NCI-H2107 treated with DMSO at 0.1 percent for 48 hours (cell line): ENCODE measurements around the gene LRRK1.

Experiments used
- DNase-seq: peaks from one replicate; lab custom pipeline; 2025; ENCODE audit not compliant: unreplicated experiment; lab: John Stamatoyannopoulos, UW

Gene LRRK1

DNA sequence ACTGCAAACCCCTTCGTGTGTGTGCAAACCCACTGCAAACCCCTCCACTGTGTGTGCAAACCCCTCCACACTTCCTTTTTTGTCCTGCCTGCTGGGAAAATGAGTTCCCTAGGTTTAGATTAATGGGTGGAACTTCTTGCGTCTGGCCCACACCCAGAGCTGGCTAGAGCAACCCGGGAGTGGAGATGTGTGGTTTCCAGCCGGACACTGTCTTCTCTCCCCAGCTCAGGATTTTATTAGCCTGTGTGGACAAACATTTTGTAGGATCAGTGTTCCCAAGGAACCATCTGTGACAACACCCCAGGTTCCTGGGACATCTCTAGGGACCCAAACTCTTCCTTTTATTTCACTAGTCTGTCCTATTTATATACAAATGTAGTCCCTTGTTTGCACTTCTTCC is 9.6 kb upstream of the LRRK1 start:
- DNase-seq = no peak

DNA sequence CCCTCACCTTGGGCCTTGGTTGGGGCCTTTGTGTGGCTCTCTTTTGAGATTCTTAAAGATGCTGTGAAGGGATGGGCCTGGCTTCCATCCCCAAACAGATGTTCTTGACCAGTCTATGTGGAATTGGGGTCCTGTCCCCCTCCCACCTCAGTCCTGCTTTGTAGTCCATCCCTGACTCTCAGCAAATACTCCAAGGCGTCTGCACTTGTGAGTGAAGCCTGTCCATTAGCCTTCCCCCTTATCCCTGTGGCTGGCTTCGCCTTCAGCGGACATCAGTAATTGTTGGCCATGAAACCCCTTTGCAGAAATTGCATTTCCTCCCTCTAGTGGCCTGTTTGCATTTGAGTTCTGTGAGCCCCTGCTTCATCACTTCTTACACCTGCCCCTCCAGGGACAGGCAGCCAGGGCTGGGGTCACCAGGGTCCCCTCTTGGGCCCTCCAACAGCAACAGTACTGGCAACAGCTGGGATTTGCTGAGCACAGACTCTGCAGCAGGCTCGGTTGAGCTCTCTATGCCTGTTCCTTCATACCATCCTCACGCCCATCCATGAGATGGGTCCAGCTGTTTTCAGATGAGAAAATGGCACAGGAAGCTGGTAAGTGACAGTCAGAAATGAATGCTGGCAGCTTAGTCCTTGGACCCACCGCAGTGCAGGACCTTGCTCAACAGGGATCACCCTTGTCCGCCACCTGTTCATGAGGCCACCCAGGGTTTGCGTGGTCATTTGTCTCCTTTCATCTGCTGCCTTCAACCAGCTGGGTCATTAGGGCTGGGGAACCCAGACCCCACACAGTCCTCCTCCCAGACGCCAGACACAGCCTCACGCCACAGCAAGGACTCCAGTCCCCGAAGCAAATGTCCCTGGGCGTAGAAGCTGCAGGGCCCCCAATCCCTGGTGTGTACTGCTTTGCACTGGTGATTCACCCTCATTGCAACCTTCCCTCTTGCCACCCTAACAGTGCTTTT is 8.9 kb upstream of the LRRK1 start:
- no peak for DNase-seq

DNA sequence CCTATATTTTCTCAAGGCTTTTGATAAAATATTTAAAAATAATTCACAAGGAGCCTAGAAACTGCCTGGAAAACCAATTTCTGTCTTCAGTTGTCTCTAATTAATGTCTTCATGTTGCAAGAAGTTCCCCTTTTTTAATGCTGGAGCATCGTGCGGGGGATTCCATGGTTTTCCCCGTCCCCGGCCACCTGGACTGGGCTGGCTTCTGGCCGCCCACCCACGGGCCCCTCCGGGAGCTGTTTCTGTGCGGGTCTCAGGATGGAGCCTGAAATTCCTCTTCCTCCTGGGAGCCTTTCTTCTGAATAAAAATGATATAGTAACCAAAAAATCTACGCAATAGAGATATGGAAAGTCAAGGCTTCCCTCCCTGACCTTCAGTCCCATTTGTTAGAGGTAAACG is 8.1 kb upstream of the LRRK1 start:
- DNase-seq = no peak

DNA sequence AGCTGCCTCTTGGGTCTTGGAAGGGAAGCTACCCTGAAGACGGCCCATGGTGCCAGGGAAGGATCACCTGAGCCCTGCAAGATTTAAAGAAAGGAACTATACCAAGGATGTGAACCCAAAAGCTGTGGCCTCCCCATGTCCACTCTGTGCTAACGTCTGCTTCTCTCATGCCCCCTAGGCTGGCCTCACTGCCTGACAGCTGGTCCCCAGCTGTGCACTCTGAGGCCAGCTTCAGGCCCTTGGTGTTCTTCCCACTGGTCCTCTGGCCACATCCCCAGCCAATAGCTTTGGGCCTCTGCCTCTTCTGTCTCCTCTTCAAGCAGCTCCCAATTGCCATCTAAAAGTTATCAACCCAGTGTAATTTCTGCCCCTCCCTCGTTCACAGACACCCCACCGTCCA is 5.2 kb upstream of the LRRK1 start:
- no peak for DNase-seq

DNA sequence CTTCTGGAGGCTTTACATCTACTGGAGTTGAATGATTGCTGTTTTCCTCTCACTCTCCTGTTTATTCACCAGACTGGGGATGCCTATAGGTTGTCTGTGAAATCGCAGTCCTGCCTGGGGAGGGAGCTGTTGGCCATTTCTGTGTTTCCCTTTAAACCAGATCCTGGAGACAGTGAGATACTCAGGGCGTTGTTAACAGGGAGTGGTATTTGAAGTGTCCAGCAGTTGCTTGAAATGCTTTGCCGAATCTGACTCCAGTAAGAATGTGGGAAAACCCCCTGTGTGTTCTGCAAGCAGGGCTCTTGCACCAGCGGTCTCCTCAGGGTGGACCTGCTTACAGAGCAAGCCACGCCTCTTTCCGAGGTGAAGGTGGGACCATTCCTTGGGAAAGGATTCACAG is 4.3 kb upstream of the LRRK1 start:
- no peak for DNase-seq

DNA sequence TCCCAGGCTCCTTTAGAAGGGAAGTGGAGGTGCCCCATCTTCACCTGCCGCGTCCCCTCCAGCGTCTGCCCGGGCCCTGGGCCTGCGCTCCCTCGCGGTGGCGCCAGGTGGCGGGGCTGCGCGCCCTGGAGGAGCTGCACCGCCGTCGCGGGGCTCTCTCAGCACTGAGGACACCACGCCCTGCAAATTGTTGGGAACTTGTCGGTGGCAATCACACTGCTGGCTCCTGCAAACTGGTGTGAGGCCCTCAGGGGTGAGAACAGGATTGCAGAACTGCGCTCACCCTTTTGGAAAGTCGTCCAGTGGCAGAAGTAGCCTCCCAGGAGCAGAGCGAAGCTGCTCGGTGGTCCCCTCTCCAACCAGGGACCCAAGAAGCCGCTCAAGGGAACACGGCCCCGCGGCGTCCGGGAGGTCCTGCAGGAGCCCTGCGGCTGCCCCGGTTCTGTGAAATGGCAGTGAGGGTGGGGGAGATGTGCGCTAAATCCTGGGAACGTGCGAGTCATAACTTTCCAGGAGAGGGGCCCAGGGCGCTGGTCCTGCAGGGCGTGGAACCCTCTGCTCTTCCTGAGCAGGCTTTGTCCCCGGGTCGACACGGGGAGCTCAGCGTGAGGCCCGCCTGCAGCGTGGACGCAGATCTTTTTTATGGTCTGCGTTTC is 995 bp upstream of the LRRK1 start:
- no peak for DNase-seq

DNA sequence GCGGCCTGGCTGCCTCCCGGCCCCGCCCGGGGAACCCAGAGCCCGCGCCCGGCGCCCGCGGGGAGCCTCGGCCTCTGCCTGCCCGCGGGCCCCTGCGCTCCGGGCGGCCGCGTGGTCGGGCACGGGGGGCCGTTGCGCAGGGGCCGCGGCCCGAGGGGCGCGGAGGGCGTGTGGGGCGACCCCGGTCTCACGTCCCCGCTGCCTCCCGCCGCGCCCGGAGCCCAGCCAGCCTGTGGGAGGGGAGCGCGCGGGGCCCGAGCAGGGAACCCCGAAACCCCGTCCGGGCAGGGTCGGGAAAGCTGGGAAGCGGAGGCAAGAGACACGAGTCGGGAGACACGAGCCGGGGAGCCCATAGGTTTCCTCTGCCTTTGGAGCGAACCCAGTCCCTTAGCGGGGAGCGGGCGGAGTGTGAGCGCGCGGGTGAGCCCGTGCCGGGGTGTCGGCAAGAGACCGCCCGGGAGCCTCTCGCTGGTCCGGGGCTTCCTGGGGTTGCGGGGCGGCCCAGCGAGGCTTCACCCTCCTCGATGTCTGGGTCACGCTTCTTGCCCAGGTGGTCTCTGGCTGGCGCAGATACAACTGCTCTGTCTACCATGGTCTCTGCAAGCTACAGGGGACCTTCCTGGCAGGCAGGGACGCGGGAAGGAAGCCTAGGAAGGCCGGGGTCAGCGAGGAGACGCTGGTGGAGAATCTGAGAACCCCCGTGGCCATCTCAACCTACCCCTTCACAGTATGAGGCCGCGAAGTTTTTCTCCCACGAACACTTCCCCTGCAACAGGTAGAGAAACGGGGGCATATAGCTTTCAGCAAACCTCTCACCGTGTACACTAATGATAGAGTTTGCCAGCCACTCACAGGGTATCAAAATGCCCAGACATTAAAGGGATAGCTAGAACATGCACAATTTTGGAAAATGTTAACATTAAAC is 586 bp downstream of the LRRK1 start:
- no peak for DNase-seq

DNA sequence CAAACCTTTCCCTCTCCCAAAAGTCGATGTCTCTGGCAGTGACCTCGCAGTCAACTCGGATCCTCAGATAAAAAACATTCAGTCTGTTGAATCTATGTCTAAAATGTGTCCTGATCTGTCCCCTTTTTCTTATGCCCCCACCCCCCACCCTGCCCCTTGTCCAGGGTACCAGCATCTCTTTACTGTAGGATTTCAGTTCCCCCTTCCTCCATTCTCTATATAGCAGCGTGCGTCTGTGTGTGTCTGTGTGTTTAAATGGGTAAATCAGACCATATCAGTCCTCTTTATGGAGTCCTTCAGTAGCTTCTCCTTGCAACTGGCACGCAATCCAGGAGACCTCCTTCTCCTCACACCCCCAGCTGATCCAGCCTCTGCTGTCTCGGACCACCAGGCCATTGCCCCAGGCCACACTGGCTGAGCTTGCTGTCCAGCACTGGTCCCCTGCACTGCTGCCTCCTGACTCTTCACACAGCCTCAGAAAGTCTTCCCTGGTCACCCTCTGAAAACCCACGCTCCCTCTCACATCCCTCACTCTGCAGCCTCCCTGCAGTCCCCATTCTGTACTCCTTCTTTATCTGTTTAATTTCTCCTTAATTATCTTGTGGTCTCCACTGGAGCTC is 1.5 kb downstream of the LRRK1 start:
- DNase-seq = no peak

DNA sequence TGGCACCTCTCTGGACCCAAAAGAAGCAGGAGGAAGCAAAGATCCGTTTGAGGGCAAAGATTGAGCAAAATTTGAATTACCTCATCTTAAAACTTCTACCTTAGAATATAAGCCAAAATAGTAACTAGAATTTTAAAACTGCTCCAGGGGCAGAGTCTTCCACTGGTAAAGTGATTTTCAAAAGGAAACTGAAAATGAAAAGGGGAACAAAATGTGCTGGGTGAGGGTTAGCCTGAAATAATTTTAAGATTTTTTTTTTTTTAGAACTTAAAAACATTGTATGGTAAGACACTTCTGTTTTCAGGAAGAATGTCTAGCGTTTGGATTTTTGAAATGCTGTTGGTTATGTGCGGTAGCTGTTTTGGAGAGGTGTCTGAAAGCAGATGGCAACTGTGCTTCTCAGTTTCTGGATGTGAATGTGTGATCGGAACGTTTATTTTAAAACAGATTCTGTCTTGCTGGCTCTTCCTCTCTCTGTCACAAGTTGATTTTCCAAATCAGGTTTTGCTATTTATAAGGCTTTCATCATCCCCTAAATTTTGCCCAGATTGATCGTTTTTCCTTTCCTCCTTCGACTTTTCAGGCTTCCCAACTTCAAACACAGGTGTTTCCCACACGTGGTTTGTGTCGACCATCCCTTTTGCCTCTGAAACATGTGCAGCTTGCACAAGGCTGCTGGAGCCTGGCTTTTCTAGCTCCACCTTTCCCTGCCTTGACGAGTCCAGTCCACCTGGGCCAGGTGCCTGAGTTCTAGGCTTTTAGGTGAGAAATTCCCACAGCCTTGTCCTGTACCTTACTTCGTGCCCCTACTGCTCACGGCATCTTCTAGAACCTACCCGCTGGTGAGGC is 3.3 kb downstream of the LRRK1 start:
- DNase-seq = no peak

DNA sequence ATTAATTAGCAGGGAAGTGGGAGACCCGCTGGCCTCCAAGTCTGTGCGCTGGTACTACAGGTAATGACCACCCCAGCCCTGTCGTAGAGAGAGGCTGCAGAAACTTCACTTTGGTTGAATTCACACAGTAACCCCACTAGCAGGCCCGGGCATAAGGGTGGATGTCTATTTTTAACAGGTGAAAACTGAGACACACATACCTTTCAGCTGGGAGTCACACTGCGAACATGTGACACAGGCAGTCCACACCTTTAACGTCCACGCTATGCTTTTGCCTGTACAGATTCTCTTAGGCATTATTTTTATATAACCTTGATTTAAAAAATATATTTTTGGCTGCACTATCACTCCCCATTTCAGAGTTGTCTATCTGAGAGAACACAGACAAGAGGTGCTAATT is 3.9 kb downstream of the LRRK1 start:
- DNase-seq = no peak

DNA sequence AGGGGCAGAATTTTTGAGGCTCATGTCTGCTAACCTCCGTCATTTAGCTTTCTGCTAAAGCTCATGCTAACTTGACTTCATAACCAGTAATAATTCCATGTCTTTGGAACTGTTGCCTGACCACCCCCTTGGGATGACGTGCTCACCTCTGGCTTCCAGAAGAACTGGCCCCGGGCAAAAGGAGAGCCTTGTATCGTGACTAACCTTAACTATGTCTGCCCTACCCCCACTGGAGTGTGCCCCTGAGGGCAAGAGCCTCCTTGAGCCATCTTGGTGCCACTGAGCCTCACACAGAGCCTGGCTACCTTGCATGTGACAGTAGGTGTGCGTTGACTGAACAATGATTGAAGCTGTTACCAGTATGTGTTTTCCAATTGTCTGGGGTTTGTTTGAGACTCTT is 4.7 kb downstream of the LRRK1 start:
- no peak for DNase-seq

DNA sequence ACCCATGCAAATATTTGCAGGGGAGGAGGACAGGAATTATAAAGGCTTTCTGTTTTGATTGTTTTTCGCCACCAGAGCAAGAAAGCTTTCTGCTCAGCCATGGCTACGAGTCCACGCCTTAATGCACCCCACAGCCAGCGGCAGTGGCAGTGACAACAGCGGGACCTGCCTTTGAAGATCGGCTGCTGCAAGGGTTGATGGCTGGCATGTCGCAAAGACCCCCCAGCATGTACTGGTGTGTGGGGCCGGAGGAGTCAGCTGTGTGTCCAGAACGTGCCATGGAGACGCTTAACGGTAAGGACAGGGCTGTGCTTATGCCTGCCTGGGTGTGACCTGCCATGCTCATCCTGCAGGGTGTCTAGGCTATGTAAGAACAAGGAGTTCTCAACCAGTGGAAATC is 5.3 kb downstream of the LRRK1 start:
- no peak for DNase-seq

DNA sequence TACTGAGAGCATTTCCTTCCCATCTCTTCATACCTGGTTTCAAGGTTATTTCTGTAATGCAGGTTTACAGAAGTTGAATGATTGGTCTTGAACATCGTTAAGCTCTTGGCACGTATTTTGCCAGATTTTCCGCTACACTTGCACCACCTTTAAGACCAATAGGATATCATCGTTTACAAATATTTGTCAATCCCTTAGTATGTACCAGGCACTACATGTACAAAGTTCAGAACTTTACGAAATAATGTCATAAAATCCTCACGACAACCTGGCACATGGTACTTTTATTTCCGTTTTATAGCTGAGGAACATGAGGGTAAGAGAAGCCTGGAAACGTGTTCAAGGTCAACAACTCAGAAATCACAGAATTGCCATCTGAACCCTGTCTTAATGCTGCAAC is 6.3 kb downstream of the LRRK1 start:
- DNase-seq = no peak

DNA sequence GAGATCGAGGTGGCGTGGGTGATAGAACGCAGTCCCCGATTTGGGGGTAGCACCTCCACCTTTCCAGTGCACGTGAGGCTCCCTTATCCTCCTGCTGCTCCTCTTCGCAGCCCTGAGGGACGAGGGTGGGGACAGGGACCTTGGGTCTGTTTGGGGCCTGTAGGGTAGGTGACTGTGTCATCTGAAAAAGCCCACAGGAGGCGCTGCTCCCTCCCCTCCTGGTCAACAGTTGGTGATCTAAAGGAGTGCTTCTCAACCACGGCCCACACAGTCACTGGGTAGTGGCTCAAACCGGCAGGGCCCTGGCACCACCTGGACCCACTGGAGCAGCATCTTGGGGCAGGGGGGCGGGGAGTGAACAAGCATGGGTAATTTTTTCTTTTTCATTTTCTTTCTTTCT is 7.1 kb downstream of the LRRK1 start:
- DNase-seq = no peak

DNA sequence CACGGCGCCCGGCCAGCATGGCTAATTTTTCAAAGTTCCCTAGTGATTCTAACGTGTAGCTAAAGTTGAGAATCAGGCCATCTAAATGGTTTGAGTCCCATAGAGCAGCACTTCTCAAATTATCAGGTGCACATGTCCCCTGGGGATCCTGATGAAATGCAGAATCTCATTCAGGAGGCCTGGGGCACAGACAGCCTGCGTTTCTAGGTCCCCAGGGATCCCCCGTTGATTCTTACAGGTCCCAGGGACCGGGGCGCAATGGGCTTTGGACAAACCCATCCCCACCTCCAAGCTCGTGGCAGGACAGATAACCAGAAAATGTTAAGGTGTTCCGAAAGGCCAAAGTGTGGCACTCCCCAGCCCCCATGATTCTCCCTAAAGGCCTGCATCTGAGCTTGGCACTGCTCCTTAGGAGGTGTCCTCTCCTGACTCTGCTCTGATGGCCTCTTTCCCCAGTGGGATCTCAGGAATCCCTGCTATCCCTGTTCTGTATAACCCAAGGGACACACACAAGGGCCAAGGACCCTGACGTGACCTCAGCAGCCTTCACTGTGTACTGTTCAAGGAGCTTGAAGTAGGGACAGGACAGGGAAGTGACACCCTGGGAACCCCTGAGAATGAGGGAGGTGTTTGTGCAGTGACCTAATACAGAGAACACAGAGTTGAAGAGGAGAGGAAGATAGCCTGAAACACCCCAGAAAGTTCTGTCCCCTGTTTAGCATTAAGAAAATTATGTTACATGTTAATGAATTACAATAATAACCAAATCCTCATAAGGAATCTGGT is 8.0 kb downstream of the LRRK1 start:
- DNase-seq = no peak

DNA sequence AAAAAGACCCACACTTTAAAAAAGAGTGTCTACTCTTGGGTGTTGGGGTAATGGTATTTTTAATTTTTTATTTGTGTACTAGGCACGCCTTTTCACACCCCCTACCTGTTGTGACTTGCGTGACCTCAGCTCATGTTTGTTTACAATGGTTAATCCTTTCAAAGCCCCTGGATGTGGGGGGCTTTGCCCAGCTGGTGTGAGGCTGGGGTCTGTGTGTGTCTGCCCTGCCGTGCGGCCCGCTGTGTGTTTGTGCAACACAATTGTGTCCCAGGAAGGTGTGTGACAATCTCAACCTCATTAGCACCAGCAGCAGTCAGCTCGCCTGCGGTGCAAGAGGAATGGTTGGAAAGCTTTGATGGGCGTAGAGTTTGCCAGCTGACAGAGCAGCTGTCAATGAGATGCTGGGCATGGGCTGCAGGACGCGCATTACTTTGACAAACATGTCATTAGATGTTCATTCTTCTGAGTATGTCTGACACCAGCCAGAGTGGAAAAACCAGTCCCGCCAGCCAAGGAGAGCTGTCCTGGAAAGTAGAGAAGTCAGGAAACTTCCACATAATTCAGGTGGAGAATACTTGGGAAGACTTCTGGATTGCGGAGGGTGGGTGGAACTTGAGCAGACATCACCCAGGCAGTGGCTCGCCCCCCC is 9.6 kb downstream of the LRRK1 start:
- DNase-seq = no peak

DNA sequence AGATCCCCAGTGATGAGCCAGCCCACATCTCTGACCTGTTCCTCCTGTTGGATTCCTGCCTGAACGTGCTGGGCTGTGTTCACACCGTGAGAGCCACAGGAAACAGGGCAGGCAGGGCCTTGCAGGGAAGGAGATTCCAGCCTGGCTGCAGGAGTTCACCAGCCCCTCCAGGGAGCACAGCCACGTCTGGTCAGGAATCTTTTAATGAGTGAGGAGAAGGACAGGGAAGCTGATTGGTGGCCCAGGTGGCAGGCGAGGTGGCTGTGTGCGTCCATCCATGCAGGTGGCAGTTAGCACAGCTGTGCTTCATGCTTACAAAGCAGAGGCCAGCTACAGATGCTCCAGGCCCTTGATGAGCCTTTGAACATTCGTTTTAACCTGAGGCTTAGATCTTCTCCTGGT is 10.5 kb downstream of the LRRK1 start:
- peak; percentile 1 for DNase-seq

DNA sequence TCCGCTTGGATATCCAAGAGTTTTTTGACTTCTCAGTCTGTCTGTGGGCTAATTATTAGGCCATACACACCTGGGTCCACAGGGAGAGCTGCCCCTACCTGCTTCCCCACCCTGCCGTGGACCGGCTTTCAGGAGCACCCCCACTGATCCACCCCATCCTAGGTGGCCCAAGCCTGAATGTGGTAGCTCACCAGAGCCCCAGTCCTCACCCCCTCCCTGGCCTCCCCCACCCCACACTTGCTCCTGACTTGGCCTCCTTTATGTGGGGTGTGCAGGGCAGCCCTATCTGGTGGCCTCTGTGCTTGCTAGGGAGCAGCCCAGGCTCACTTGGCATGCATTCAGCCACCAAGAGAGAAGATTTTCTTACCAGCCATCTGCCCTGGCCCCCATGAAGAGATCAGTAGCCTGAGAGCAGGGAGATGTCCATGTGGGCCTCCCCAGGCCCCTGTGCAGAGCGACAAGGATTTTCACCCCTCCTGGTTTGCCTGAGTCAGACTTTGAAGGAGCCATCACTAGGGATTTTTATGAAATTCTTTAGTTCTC is 11.2 kb downstream of the LRRK1 start:
- DNase-seq = no peak
